GM19035 (cell line): ENCODE data around the gene THADA.

ENCODE experiments used
- ATAC-seq: cut with Tn5 transposase; IDR thresholded peaks from one replicate; pipeline ENCODE4 v1.9.1; 2021; ENCODE audit not compliant: unreplicated experiment

THADA gene

GRCh38 chr2:43360137-43360536, 235.7 kb downstream of the THADA start:
- no peak for ATAC-seq

DNA sequence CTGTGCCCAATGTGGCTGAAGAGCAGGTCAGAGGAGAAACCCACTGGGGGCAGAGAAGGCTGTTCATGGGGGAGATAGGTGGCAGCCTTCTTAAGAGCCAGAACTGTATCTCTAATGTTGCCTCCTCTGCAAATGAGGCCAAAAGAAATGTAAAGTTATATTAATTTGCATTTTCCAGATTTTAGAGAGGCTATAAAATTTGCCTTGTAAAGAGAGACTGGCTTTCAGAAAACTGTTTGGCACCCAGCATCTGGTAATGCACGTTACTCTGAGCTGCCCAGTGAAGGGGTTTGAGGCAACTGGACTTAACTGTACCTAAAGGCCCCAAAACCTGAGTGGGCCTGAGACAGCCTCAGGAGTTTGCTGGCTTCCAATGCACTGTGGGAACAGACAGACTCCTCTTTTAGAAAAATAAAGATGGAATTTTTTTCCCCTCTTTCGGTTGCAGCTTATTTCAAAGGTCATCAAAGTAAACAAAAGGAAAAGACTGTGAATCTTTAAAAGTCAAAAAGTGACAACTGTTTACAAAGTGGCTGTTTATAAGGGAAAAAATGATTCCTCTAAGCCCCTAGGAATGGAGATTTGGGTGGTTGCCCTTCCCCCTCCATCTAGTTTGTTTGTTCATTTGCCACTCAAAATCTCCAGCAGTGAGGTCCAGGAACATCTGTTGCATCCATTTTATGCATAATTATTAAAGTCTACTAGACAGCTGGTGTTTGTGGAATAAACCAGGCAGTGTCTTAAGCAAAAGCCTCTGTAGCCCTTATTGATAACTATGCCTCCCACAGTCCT, 237.2 kb downstream of the THADA start:
- ATAC-seq, result no peak

DNA sequence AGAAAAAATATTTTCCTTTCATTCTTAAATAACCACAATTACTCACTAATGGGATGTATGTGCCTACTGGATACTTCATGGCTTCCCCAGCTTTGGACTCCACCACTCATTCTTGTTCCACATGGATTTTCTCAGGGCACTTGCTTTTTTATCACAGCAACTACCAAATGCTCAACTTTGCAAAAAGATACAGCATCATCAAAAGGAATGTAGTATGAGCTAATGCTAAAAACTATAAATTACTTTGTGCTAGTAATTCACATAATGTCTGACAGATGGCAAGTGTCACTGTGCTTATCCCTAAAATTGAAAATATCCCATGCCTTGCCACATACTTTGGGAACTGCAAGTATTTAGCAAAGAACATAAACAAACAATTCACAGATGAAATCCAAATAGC, 239.1 kb downstream of the THADA start:
- no peak for ATAC-seq

DNA sequence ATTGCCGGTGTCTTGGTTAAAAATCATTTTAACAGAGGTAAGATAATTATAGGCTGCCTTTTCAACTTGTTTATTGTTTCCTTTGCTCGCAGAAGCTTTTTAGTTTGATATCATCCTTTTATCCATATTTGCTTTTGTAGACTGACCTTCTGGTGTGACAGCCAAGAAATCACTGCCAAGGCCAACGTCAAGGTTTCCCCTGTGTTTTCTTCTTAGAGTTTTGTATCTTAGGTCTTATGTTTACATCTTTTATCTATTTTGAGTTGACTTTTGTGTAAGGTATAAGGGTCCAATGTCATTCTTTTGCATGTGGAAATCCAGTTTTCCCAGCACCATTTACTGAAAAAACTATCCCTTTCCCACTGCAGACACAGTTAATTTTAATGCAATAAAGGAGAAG, 240.4 kb downstream of the THADA start:
- ATAC-seq, result no peak

- ATAC-seq, result no peak
These were observed 245.9 kb downstream of the THADA start for GRCh38 chr2:43349904-43350303.

DNA sequence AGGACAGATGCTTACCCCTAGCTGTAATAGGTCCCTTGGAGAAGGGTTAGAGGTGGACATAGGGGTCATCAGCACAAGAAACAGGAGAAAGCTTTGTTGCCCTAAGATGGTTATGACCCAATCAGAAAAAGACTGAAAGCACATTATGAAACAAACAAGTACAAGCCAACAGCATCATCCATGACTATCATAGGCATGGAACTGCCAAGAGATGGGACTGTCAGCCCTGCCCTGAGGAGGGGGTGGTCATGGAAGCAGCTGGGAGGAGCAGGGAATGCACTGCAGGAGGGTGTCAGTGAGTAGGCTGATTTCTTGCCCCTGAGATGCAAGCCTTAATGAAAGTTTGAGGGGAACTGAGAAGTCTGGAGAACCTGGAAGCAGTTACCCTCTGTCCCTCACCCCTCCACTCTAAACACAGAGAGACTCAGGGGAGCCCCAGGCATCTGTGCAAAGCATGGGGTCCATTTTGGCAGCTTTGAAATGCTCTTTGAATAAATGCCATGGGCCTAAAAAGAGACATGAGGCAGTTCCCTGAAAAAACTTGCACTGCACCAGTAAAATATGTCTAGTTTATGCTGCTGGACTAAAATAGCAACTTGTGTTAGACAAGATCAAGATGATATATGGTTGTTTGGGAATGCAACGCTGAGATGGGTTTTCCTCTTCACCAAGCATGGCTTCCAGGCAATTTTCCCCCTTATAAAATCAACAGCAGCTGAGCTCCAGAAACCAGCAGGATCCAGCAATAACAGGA, 246.8 kb downstream of the THADA start:
- no peak for ATAC-seq

DNA sequence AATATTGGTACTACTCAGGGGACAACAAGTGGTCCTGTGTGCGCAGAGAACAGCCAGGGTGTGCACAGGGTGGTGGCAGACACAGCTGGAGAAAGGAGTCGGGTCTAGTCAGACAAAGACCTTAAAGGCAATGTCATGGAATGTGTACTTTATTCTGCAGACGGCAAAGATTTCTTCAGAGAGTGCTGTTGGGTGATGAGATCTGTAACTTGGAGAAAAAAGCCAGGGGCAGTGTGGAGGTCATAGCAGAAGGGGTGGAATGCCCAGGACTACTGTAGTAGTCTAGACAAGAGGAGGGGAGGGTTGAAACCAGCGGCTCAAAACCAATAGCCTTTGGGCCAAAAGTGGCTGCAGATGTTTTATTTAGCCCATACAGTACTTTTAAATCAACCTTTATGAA, 248.1 kb downstream of the THADA start:
- ATAC-seq, result no peak

- no peak for ATAC-seq
These were observed 249.0 kb downstream of the THADA start for GRCh38 chr2:43346602-43347567.

DNA sequence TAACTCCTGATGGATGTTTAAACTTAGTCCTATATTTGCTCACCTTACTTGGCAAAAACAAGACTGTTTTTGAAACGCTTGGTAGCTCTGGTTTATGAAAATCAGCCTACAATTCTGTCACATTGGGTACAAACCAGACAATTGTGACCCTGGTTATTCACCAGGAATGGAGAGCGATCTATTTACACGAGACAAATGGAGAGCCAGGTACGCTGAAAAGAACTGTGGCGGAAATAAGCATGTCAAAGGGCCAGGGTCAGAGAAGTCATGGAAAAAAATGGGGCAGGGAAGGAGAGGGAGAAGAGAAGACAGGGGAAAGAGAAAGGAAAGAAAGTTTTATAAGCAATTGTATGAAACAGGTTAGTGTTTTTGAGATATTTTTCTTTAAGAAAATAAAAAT, 250.0 kb downstream of the THADA start:
- no peak for ATAC-seq

GRCh38 chr2:43345391-43345813, 250.4 kb downstream of the THADA start:
- ATAC-seq, result no peak

- no peak for ATAC-seq
These were observed 250.9 kb downstream of the THADA start for GRCh38 chr2:43344868-43345373.

GRCh38 chr2:43343573-43344304, 252.1 kb downstream of the THADA start:
- ATAC-seq, result no peak

DNA sequence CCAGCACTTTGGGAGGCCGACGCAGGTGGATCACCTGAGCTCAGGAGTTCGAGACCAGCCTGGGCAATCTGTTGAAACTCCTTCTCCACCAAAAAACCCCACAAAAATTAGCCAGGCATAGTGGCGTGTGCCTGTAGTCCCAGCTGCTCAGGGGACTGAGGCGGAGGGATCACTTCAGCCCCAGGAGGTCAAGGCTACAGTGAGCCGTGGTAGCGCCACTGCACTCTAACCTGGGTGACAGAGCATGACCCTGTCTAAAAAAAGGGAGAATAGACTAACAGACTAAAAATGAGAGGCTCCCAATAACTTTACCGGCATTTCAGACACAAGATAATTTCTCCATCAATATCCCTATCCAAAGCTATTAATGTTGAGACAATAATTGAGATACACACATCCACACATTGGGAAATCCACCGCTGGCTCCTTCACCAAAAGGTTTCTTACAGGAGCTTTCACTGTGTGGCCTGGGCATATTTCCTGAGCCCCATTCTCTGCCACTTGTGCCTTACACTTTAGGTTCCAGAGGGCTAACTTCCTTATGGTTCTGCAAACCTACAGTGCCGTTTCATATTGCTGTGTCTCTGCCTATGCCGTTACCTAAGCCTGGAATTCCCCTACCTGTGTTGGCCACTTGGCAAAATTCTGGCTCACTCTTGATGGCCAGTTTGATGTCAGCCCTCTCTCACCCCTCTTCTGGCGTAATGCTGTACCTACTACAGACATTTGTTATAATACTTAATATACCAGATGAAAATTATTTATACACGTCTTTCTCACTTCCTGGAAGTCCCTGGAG, 253.7 kb downstream of the THADA start:
- ATAC-seq, result no peak

DNA sequence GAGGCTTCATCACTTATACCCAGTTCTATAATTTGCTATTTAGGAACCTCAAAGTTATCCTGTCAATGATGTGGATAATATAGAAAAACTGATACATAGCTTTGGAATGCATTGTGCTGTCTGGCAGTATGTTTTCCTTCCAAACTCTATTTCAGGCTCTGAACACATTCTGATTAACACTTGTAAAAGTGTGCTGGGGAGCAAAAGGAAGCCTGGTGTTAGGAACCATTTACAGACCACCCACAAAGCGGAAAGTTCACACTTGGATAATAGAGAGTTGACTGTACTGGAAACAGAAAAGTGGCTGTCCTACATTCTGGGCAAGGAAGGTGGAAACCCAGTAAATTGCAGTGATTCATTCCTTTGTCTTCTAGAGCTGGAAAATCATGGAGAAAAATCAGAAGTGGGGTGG, 254.9 kb downstream of the THADA start:
- ATAC-seq, result no peak

DNA sequence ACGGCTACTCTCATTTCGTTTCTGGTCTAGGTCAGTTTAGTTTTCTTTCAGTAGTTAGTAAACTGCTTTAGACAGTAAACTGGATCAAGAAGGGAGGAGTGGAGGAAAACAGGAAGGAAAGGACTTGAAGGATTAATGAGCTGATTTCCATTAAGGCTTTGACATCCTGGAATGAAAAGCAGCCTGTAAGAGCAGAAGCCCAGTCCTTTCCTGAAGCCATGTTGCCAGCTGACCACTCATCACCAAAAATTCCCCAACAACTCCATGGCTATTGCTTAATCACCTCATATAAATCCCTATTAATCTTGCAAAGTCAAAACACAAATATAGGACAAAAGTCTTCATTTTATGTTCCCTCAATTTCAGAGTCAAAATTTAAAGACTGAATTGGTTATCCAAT, 255.8 kb downstream of the THADA start:
- no peak for ATAC-seq

DNA sequence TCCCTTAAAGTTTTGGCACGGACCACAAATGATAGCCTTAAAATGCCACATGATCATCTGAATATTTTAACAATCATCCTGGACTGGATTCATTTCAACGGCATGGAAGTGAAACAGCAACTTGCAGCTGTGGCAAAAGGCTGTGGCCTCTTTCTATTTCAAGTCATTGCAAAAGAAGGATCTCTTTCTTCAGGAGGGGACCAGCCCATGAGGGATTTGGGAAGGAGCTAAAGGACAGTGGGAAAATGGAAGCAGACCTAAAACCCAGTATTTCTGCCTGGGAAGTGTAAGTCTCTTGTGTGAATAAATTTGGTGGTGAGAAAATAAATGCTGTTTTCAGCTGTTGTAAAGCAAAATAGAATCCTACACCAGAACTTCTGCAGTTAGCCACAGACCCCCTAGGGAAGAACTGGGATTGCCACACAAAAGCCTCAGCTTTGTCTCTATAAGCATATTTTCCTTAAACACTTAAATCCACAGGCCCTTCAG, 262.1 kb downstream of the THADA start:
- ATAC-seq, result no peak

DNA sequence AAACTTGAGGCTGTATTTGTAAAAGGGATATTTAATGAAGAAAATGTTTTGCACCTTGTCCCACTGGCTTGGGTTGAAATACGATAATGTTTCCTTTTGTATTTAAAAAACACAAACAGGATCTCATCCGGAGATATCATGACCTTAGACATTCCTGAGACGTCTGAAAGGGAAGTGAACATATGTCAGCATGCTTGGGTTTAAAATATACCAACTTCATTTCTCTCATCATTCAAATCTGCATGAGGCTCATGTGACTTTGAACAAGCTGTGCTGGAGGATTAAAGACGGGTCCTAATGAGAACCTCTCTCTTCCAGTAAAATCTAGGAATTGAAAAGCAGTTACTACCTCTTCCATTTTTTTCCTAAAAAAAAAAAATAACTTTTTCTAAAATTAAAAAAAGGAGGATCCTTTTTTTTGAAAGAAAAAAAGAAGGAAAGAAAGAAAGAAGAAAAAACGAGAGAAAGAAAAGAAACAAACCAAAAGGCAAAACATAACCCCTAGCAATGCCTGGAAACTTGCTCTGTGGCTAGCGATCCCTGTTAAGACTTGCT, 262.7 kb downstream of the THADA start:
- ATAC-seq, result no peak

- ATAC-seq, result no peak
These were observed 263.2 kb downstream of the THADA start for GRCh38 chr2:43332653-43333052.

- no peak for ATAC-seq
These were observed 264.4 kb downstream of the THADA start for GRCh38 chr2:43331422-43331821.
